ENCODE measurements around the gene OR13C4. TPM values are rescaled to one million over a fixed set of nuclear protein-coding genes. Genes with fewer than 3 reads are reported as not detected.

Gene OR13C4
- total RNA-seq, 1 donor from 2014 or later = not detected

GRCh38 chr9:104564358-104564757 is 37.3 kb upstream of the OR13C4 start:
- Histone ChIP-seq H3K36me3 (no peaks in the 10 kb centered on the region), H3K4me3 (no peak overlapping the region), H3K4me1 (no peaks in the 10 kb centered on the region), H3K9me3 (no peaks in the 10 kb centered on the region), H3K27me3 (no peaks in the 10 kb centered on the region), H3K27ac (no peak overlapping the region)
- no peak for TF ChIP-seq CTCF (IDR thresholded peaks at IDR 0.05)
- TF ChIP-seq POLR2A (IDR thresholded peaks at IDR 0.05) = no peak
- TF ChIP-seq POLR2AphosphoS5 (IDR thresholded peaks at IDR 0.05; ENCODE audit: insufficient read depth in 1 of 2, low read depth in 1 of 2) = no peak
- intact Hi-C loops (cut with DNase I) = no loop called here
- no peak for DNase-seq (ENCODE audit: extremely low spot score in 2 of 2)

GRCh38 chr9:104556830-104557634 is 30.0 kb upstream of the OR13C4 start:
- Histone ChIP-seq H3K4me1 (no peaks in the 10 kb centered on the region), H3K27me3 (no peaks in the 10 kb centered on the region), H3K9me3 (no peaks in the 10 kb centered on the region), H3K36me3 (no peaks in the 10 kb centered on the region), H3K4me3 (no peak overlapping the region), H3K27ac (no peak overlapping the region)
- intact Hi-C loops (cut with DNase I) = no loop called here
- TF ChIP-seq POLR2AphosphoS5 (IDR thresholded peaks at IDR 0.05; ENCODE audit: insufficient read depth in 1 of 2, low read depth in 1 of 2) (no peak), POLR2A (IDR thresholded peaks at IDR 0.05) (no peak), CTCF (IDR thresholded peaks at IDR 0.05) (no peak)
- no peak for DNase-seq (ENCODE audit: extremely low spot score in 2 of 2)

- H3K4me3 ChIP-seq = no peak overlapping the region
- H3K36me3 ChIP-seq = no peaks in the 10 kb centered on the region
- H3K27me3 ChIP-seq = no peaks in the 10 kb centered on the region
- DNase-seq (ENCODE audit: extremely low spot score in 2 of 2) = no peak
- TF ChIP-seq POLR2AphosphoS5 (IDR thresholded peaks at IDR 0.05; ENCODE audit: insufficient read depth in 1 of 2, low read depth in 1 of 2) (no peak), POLR2A (IDR thresholded peaks at IDR 0.05) (no peak), CTCF (IDR thresholded peaks at IDR 0.05) (no peak)
- intact Hi-C loops (cut with DNase I) = no loop called here
- H3K4me1 ChIP-seq = no peaks in the 10 kb centered on the region
- H3K9me3 ChIP-seq = no peaks in the 10 kb centered on the region
- no peak overlapping the region for H3K27ac ChIP-seq
Observed at GRCh38 chr9:104555521-104555920, 28.5 kb upstream of the OR13C4 start.

- Histone ChIP-seq H3K27me3 (no peaks in the 10 kb centered on the region), H3K36me3 (no peaks in the 10 kb centered on the region), H3K9me3 (no peaks in the 10 kb centered on the region), H3K4me1 (no peaks in the 10 kb centered on the region), H3K27ac (no peak overlapping the region), H3K4me3 (no peak overlapping the region)
- no peak for DNase-seq (ENCODE audit: extremely low spot score in 2 of 2)
- no peak for TF ChIP-seq CTCF (IDR thresholded peaks at IDR 0.05)
- TF ChIP-seq POLR2A (IDR thresholded peaks at IDR 0.05) = no peak
- no peak for TF ChIP-seq POLR2AphosphoS5 (IDR thresholded peaks at IDR 0.05; ENCODE audit: insufficient read depth in 1 of 2, low read depth in 1 of 2)
- intact Hi-C loops (cut with DNase I) = no loop called here
Observed at GRCh38 chr9:104553261-104553660, 26.3 kb upstream of the OR13C4 start.

- Histone ChIP-seq H3K27ac (no peak overlapping the region), H3K9me3 (no peaks in the 10 kb centered on the region), H3K27me3 (no peaks in the 10 kb centered on the region), H3K4me3 (no peak overlapping the region), H3K36me3 (no peaks in the 10 kb centered on the region), H3K4me1 (no peaks in the 10 kb centered on the region)
- no peak for DNase-seq (ENCODE audit: extremely low spot score in 2 of 2)
- intact Hi-C loops (cut with DNase I) = no loop called here
- TF ChIP-seq POLR2A (IDR thresholded peaks at IDR 0.05) (no peak), CTCF (IDR thresholded peaks at IDR 0.05) (no peak), POLR2AphosphoS5 (IDR thresholded peaks at IDR 0.05; ENCODE audit: insufficient read depth in 1 of 2, low read depth in 1 of 2) (no peak)
Observed at GRCh38 chr9:104544644-104545043, 17.6 kb upstream of the OR13C4 start.

Data from vagina (tissue), 2 donors.